ENCODE results near the gene AP3B1.
"Not testable (repeated sequence)": the region's sequence is repeated elsewhere in the genome, so short reads cannot be mapped to it uniquely, and the experiment has no call there.

Gene AP3B1

GRCh38 chr5:78137290-78137689, 157.2 kb downstream of the AP3B1 start:
- DNase-seq: no peak

- no peak for DNase-seq
These were observed 161.1 kb downstream of the AP3B1 start for GRCh38 chr5:78133423-78133822.

GRCh38 chr5:78132507-78132906, 162.0 kb downstream of the AP3B1 start:
- no peak for DNase-seq

GRCh38 chr5:78129597-78129996, 164.9 kb downstream of the AP3B1 start:
- DNase-seq: no peak

- DNase-seq: no peak
These were observed 166.6 kb downstream of the AP3B1 start for GRCh38 chr5:78127875-78128274.

GRCh38 chr5:78126536-78126935, 168.0 kb downstream of the AP3B1 start:
- no peak for DNase-seq

- no peak for DNase-seq
These were observed 178.3 kb downstream of the AP3B1 start for GRCh38 chr5:78116167-78116566.

- DNase-seq: no peak
These were observed 180.7 kb downstream of the AP3B1 start for GRCh38 chr5:78113689-78114264.

GRCh38 chr5:78112931-78113330, 181.6 kb downstream of the AP3B1 start:
- no peak for DNase-seq

- DNase-seq: no peak
These were observed 184.6 kb downstream of the AP3B1 start for GRCh38 chr5:78109891-78110324.

- DNase-seq: no peak
These were observed 185.9 kb downstream of the AP3B1 start for GRCh38 chr5:78108564-78108963.

GRCh38 chr5:78103232-78103918, 191.1 kb downstream of the AP3B1 start:
- DNase-seq: no peak

GRCh38 chr5:78102500-78102899, 192.0 kb downstream of the AP3B1 start:
- DNase-seq: no peak

GRCh38 chr5:78095125-78095524, 199.4 kb downstream of the AP3B1 start:
- no peak for DNase-seq

- DNase-seq: no peak
These were observed 204.5 kb downstream of the AP3B1 start for GRCh38 chr5:78090002-78090401.

- no peak for DNase-seq
These were observed 215.6 kb downstream of the AP3B1 start for GRCh38 chr5:78078858-78079257.

- DNase-seq: no peak
These were observed 217.0 kb downstream of the AP3B1 start for GRCh38 chr5:78077369-78078068.

GRCh38 chr5:78076351-78076750, 218.1 kb downstream of the AP3B1 start:
- no peak for DNase-seq

- no peak for DNase-seq
These were observed 219.2 kb downstream of the AP3B1 start for GRCh38 chr5:78075301-78075700.

- DNase-seq: not testable (repeated sequence)
These were observed 223.8 kb downstream of the AP3B1 start for GRCh38 chr5:78070691-78071090.

GRCh38 chr5:78067581-78067980, 226.9 kb downstream of the AP3B1 start:
- not testable (repeated sequence) for DNase-seq

GRCh38 chr5:78066722-78067121, 227.8 kb downstream of the AP3B1 start:
- not testable (repeated sequence) for DNase-seq

- no peak for DNase-seq
These were observed 228.8 kb downstream of the AP3B1 start for GRCh38 chr5:78065663-78066062.

- DNase-seq: no peak
These were observed 229.5 kb downstream of the AP3B1 start for GRCh38 chr5:78064941-78065472.
